Testis (tissue), 2 donors: ENCODE measurements around the gene EYA3.

Experiments used
- CTCF ChIP-seq, 3 experiments: fragments of 450-650 bp in 2 of 3; fragments of 200-600 bp in 1 of 3; sonication (generic) in 1 of 3; IDR thresholded peaks; one replicate each; pipeline ENCODE4 v1.5.1; 2016 to 2019; ENCODE audit warnings: antibody characterized with exemption in 3 of 3, mild to moderate bottlenecking in 2 of 3, moderate library complexity in 1 of 3
- POLR2A ChIP-seq: fragments of 450-650 bp; IDR thresholded peaks from one replicate; pipeline ENCODE4 v1.6.1; 2017; ENCODE audit warnings: antibody characterized with exemption, mild to moderate bottlenecking, moderate library complexity

GRCh38 chr1:28071813-28072212, 16.6 kb downstream of the EYA3 start:
- no peak for TF ChIP-seq CTCF (IDR thresholded peaks at IDR 0.05)
- TF ChIP-seq POLR2A = no peak
